ACC112 (cell line): Measurements from ENCODE around the gene TADA3.

Experiments
- H2AFZ ChIP-seq: fragments of 200-600 bp; sonication (generic); one replicate; pipeline ENCODE4 v1.6.0; 2017; ENCODE audit warnings: antibody characterized with exemption, low read length; ENCODE audit not compliant: unreplicated experiment
- H3K27ac ChIP-seq: fragments of 200-600 bp; sonication (generic); 2 replicates; pipeline ENCODE4 v1.5.1; 2014; ENCODE audit warnings: low read depth, mild to moderate bottlenecking, antibody characterized with exemption, low read length, moderate library complexity
- H3K27me3 ChIP-seq: fragments of 200-600 bp; sonication (generic); 2 replicates; pipeline ENCODE4 v1.6.1; 2014; ENCODE audit warnings: mild to moderate bottlenecking, antibody characterized with exemption, low read length, moderate library complexity, mixed read lengths; ENCODE audit not compliant: insufficient read depth
- H3K36me3 ChIP-seq: fragments of 200-600 bp; sonication (generic); 2 replicates; pipeline ENCODE4 v1.6.1; 2016; ENCODE audit warnings: mild to moderate bottlenecking, antibody characterized with exemption, low read length, moderate library complexity, mixed read lengths; ENCODE audit not compliant: insufficient read depth
- H3K4me1 ChIP-seq: fragments of 200-600 bp; sonication (generic); one replicate; pipeline ENCODE4 v1.6.1; 2016; ENCODE audit warnings: low read length, mixed read lengths; ENCODE audit not compliant: insufficient read depth, unreplicated experiment, control insufficient read depth
- H3K4me3 ChIP-seq: fragments of 200-600 bp; sonication (generic); 2 replicates; pipeline ENCODE4 v1.5.1; 2014; ENCODE audit warnings: mild to moderate bottlenecking, low read depth, low read length
- H3K79me2 ChIP-seq: fragments of 200-600 bp; sonication (generic); one replicate; pipeline ENCODE4 v1.6.0; 2016; ENCODE audit warnings: low read length; ENCODE audit not compliant: control insufficient read depth, unreplicated experiment, insufficient read depth

Gene TADA3

GRCh38 chr3:9744162-9744561 lies 48.1 kb downstream of the TADA3 start:
- Histone ChIP-seq H3K27ac (no peak overlapping the region), H3K4me1 (peaks cover 32% of the 10 kb centered on the region), H3K79me2 (peaks cover 8% of the 10 kb centered on the region), H2AFZ (no peak overlapping the region), H3K36me3 (peaks cover 22% of the 10 kb centered on the region; the same call in 1 of the 2 replicates), H3K27me3 (no peaks in the 10 kb centered on the region), H3K4me3 (no peak overlapping the region)

GRCh38 chr3:9743548-9743947 lies 48.7 kb downstream of the TADA3 start:
- no peak overlapping the region for H2AFZ ChIP-seq
- peaks cover 27% of the 10 kb centered on the region; the same call in 1 of the 2 replicates for H3K36me3 ChIP-seq

GRCh38 chr3:9742560-9742959 lies 49.7 kb downstream of the TADA3 start:
- Histone ChIP-seq H3K27me3 (no peaks in the 10 kb centered on the region), H3K79me2 (peaks cover 16% of the 10 kb centered on the region), H3K4me3 (no peak overlapping the region), H3K36me3 (peaks cover 23% of the 10 kb centered on the region; the same call in 1 of the 2 replicates), H2AFZ (no peak overlapping the region), H3K27ac (no peak overlapping the region), H3K4me1 (peaks cover 20% of the 10 kb centered on the region)

More at GRCh38 chr3:9743548-9743947, 48.7 kb downstream of the TADA3 start:
- no peaks in the 10 kb centered on the region for H3K27me3 ChIP-seq
- H3K4me3 ChIP-seq, result no peak overlapping the region
- peaks cover 13% of the 10 kb centered on the region for H3K79me2 ChIP-seq
- H3K27ac ChIP-seq, result no peak overlapping the region
- peaks cover 29% of the 10 kb centered on the region for H3K4me1 ChIP-seq

GRCh38 chr3:9739181-9739580 lies 53.1 kb downstream of the TADA3 start:
- H3K4me3 ChIP-seq, result no peak overlapping the region
- H3K4me1 ChIP-seq, result peaks cover 3% of the 10 kb centered on the region
- H3K27me3 ChIP-seq, result no peaks in the 10 kb centered on the region
- no peak overlapping the region for H3K27ac ChIP-seq
- peaks cover 28% of the 10 kb centered on the region for H3K36me3 ChIP-seq
- H2AFZ ChIP-seq, result no peak overlapping the region
- H3K79me2 ChIP-seq, result peaks cover 35% of the 10 kb centered on the region

GRCh38 chr3:9736831-9737230 lies 55.4 kb downstream of the TADA3 start:
- Histone ChIP-seq H3K36me3 (peaks cover 22% of the 10 kb centered on the region), H3K79me2 (peaks cover 59% of the 10 kb centered on the region), H3K4me1 (peaks cover 15% of the 10 kb centered on the region)

GRCh38 chr3:9732740-9733115 lies 59.5 kb downstream of the TADA3 start:
- H2AFZ ChIP-seq, result no peak overlapping the region
- peak overlapping the region; percentile 84 for H3K4me3 ChIP-seq
- peaks cover 5% of the 10 kb centered on the region for H3K36me3 ChIP-seq
- no peaks in the 10 kb centered on the region for H3K27me3 ChIP-seq
- H3K4me1 ChIP-seq, result peaks cover 22% of the 10 kb centered on the region
- peaks cover 46% of the 10 kb centered on the region for H3K79me2 ChIP-seq
- no peak overlapping the region for H3K27ac ChIP-seq

More at GRCh38 chr3:9736831-9737230, 55.4 kb downstream of the TADA3 start:
- Histone ChIP-seq H3K27me3 (no peaks in the 10 kb centered on the region), H3K4me3 (no peak overlapping the region), H2AFZ (no peak overlapping the region), H3K27ac (no peak overlapping the region)

GRCh38 chr3:9732080-9732739 lies 60.1 kb downstream of the TADA3 start:
- Histone ChIP-seq H3K4me1 (peaks cover 27% of the 10 kb centered on the region), H2AFZ (peak overlapping the region; percentile 3), H3K4me3 (peak overlapping the region; percentile 84), H3K27me3 (no peaks in the 10 kb centered on the region), H3K36me3 (peaks cover 5% of the 10 kb centered on the region), H3K27ac (peak overlapping the region; percentile 90; the same call in 1 of the 2 replicates), H3K79me2 (peaks cover 42% of the 10 kb centered on the region)

GRCh38 chr3:9731206-9732079 lies 60.8 kb downstream of the TADA3 start, which contains the start of gene BRPF1:
Gene BRPF1, plus strand, starts transcription at chr3:9731735. Its CDS starts 2,406 bp downstream, at chr3:9734141.
- no peaks in the 10 kb centered on the region for H3K27me3 ChIP-seq
- peaks cover 32% of the 10 kb centered on the region for H3K4me1 ChIP-seq
- H2AFZ ChIP-seq, result peak within 1 kb of the TSS; percentile 91
- H3K4me3 ChIP-seq, result peak within 1 kb of the TSS; percentile 84
- peaks cover 1% of the 10 kb centered on the region; the same call in 1 of the 2 replicates for H3K36me3 ChIP-seq
- peak within 1 kb of the TSS; percentile 90 for H3K27ac ChIP-seq
- peaks cover 36% of the 10 kb centered on the region for H3K79me2 ChIP-seq

- peak overlapping the region; percentile 71 for H3K27ac ChIP-seq
- peak overlapping the region; percentile 84 for H3K4me3 ChIP-seq
- H3K79me2 ChIP-seq, result peaks cover 31% of the 10 kb centered on the region
- H3K36me3 ChIP-seq, result no peaks in the 10 kb centered on the region
- H3K27me3 ChIP-seq, result no peaks in the 10 kb centered on the region
- H3K4me1 ChIP-seq, result peaks cover 30% of the 10 kb centered on the region
- peak overlapping the region; percentile 91 for H2AFZ ChIP-seq
Observed at GRCh38 chr3:9730657-9731205, 61.5 kb downstream of the TADA3 start.
